ENCODE data around the gene CLCA4.
A peak's percentile ranks its signal among the peaks of the same experiment; 100 is the strongest.
"Not testable (repeated sequence)": the region's sequence is repeated elsewhere in the genome, so short reads cannot be mapped to it uniquely, and the experiment has no call there.

CLCA4 gene, protein sequence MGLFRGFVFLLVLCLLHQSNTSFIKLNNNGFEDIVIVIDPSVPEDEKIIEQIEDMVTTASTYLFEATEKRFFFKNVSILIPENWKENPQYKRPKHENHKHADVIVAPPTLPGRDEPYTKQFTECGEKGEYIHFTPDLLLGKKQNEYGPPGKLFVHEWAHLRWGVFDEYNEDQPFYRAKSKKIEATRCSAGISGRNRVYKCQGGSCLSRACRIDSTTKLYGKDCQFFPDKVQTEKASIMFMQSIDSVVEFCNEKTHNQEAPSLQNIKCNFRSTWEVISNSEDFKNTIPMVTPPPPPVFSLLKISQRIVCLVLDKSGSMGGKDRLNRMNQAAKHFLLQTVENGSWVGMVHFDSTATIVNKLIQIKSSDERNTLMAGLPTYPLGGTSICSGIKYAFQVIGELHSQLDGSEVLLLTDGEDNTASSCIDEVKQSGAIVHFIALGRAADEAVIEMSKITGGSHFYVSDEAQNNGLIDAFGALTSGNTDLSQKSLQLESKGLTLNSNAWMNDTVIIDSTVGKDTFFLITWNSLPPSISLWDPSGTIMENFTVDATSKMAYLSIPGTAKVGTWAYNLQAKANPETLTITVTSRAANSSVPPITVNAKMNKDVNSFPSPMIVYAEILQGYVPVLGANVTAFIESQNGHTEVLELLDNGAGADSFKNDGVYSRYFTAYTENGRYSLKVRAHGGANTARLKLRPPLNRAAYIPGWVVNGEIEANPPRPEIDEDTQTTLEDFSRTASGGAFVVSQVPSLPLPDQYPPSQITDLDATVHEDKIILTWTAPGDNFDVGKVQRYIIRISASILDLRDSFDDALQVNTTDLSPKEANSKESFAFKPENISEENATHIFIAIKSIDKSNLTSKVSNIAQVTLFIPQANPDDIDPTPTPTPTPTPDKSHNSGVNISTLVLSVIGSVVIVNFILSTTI

DNA sequence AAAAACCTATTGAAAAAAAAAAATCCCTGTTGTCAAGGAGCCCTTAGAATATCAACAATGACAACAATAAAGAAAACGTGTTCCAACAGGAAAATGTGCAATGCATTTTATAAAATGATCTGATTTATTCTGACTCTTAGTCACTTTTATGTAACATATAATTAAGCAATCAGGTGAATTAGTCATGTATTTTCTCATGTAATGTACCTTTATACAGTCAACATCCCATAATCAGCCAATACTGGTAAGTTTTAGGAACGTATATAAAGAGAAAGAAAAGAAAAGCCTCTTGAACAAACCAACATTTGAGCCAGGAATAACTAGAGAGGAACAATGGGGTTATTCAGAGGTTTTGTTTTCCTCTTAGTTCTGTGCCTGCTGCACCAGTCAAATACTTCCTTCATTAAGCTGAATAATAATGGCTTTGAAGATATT, at the start of gene CLCA4:
TSS of gene CLCA4 (plus strand) at position 292 of the 435 bp plus-strand sequence. CDS start at position 334, 42 bp downstream.
- no peak for DNase-seq

DNA sequence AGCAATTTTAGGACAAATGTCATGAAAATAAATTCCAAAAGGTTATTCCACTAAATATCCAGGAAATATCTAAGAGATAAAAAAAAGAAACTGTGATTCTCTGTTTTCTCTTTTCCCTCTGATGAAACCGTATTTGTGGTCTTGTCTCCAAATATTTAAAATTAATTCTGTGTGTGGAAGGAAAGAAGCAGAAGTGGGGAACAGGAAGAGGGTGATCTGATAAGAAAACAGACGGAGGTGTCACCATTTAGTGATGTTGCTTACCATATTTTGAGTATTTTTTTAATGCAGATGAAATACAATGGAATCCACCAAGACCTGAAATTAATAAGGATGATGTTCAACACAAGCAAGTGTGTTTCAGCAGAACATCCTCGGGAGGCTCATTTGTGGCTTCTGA, 48.6 kb upstream of the CLCA4 start:
- DNase-seq: no peak

DNA sequence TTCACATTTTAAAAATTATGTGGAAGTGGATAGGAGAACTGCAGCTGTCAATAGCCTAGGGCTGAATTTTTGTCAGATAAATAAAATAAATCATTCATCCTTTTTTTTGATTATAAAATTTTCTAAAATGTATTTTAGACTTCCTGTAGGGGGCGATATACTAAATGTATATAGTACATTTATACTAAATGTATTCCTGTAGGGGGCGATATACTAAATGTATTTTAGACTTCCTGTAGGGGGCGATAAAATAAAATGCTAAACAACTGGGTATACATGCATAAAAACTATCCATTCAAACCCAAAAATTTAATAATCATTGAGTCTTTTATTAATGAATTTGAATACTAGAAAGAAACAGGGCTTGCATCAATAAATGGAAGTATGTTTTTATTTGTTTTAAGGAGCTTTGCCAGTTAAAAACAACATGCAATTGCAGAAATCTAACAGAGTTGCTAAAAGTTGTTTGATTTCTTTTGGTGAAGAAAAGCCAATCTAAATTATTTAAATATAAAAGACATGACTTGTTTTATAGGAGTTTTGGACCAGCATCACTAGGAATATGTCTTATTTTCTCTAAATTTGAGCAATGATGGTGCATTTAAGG, 46.8 kb upstream of the CLCA4 start:
- peak; percentile 92 for DNase-seq

DNA sequence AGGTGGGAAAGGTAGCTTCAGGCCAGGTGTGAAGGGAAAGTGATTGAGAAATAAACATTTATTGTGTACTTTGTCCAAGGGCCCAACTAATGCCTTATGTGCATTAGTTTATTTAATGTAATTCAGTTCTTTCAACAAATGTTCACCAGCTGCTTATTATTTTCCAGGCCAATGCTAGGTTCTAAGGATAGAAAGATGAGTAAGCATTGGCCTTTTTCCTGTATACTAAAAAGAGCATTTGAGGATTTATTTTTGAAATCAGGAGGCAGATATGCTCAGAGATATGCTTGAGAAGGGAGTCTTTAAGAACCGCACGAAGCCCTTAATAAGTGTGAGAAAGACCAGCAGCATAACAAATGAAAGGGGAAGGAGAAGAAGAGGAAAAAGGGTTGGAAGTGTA, 46.2 kb upstream of the CLCA4 start:
- no peak for DNase-seq

DNA sequence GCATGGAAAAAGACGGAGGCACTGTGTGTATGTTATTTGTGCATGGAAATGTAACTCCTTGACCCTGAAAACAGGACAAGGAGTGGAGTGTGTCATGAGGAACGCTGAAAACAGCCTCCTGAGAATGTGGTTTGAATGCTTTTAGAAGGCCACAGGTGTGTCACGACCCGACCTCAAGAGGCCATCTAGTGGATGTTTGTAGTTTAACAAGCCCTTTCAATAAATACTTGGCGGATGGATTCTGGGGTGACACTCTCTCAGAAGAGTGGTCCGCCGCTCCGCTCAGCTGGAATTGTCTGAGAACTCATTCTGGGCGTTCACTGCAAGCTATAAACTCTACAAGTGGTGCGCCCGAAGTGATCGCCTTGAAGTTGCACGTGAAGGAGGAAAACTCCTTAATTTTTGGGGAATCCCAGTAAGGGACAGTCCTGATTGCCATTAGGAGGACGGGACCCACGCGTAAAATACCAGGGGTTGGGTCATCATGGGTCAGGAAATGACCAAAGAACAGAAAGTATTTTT, 44.7 kb upstream of the CLCA4 start:
- not testable (repeated sequence) for DNase-seq

DNA sequence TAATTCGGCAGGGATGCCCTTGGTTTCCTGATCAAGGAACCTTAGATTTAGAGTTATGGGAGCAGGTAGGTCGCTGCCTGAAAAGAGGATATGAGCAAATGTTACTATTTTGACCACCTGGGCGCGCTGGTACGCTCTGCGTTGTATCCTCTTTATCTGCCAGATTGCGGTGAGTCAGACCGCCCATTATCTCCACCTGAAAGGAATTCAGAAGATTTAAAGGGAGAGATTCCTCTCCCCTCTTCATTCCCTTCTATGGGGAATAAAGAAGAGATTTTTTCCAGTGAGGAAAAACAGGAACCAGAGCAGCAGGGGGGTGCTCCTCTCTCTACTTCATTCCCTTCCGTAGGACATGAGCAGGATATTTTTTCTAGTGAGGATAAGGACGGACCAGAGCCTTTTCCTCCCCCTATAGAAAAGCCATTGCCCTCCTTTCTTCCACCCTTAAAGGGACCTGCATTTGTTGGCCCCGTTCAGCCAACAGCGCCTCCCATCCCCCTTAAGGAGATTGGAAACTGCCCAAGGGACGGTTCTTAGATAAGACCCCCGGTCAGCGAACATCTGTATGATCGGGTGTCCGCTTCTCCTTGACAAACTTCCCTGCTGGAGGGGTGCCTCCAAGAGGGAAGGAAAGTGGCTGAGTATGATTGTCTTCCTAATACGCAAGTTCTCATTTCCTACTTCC, 44.0 kb upstream of the CLCA4 start:
- DNase-seq: no peak

DNA sequence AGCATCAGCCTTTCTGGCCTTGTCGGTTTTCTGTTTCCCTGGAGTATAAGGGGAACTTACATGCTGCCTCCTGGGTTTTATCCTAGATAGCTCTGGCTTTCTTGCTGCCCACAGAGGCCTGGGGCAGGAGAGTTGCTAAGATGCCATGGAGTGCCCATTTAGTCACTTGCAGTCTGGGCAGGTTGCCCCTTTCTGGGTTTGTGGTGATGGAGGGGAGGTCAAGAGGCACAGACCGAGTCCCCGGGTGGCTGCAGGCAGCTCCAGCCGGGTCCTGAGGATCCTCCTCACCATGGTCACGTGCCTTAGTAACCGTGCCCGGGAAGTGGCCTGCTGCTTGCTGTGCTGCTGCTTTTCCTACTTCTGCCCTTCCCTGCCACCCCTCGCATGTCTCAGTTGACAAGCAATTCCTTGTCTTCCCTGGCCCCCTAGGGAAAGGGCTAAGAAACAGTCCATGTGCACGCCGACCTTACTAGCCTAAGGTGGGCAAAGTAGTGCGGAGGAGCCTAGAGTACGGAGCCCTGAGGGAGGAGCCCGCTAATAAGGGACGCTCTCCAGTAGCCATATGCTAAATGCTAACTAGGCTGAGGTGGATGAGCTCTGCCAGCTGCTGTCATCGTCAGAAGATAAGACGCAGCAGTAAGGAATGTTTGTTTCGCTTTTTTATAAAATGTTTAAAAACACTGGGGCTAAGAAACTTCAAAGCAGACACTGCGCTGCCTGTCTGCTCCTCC, 43.3 kb upstream of the CLCA4 start:
- DNase-seq: no peak

DNA sequence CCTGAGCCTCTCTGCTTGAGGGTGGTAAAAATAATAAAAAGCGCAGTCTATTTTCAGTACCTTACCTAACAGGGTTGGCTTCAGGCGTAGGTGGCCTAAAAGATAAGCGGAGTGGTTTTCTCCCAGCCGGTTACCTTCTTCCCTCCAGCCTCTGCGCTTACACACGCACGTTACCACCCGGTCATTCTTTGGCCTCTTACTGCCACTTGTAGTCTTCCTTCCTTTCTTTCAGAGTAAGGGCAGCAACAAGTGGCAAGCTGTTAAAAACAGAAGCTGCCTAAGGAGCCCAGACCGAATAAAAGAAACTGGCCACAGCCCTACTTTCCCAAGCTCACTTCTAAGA, 42.8 kb upstream of the CLCA4 start:
- DNase-seq: no peak

DNA sequence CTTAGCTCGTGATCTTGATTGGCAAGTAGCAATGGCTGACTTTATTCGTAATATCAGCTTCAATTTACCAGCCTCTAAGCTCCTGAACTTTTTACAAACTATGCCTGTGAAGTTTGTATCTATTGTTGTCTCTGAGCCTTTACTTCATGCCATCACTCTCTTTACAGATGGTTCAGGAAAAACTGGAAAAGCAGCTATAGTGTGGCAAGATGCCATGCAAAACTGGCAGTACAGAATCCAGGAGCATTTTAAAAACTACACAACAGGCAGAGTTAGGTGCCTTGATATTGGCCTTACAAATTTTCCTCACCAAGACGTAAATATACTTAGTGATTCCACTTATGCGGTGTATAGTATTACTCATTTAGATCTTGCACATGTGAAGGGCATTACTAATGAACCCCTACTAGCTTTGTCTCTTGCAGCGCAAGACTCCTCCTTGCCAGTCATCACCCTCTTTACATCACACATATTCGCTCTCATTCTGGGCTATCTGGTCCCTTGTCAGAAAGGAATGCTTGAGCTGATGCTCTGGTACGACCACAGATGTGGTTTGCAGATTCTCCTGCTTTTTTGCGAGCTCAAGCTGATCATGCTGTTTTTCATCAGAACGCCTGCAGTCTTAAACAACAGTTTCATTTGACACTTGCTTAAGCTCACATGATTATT, 41.8 kb upstream of the CLCA4 start:
- DNase-seq: no peak

DNA sequence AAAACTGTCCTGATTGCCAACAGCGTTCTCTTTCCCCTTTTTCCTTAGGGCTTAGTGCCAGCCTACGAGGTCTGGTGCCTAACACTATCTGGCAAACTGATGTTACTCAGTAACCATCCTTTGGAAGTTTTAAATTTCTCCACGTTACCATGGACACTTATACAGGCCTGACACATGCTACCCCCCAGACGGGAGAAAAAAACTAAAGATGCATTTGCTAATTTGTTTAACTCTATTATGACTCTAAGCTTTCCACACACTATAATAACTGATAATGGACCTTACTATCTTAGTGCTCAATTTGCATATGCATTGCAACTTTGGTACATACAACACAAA, 41.3 kb upstream of the CLCA4 start:
- no peak for DNase-seq

DNA sequence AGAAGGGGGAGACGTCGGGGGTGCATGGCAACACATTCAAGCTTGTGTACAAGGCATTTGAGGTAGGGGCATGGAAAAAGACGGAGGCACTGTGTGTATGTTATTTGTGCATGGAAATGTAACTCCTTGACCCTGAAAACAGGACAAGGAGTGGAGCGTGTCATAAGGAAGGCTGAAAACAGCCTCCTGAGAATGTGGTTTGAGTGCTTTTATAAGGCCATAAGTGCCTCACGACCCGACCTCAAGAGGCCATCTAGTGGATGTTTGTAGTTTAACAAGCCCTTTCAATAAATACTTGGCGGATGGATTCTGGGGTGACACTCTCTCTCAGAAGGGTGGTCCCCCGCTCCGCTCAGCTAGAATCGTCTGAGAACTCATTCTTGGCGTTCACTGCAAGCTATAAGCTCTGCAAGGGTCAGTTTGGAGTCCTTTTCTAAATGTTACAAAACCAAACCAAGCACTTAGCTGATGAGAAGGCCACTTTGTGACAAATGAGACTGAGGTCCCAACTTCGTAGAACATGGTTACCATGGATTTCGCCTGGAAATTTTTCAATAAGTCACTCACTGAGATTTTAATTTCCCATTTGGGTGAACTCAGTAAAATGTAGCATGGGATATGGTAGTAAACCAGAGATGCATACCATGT, 38.8 kb upstream of the CLCA4 start:
- DNase-seq: peak; percentile 27

DNA sequence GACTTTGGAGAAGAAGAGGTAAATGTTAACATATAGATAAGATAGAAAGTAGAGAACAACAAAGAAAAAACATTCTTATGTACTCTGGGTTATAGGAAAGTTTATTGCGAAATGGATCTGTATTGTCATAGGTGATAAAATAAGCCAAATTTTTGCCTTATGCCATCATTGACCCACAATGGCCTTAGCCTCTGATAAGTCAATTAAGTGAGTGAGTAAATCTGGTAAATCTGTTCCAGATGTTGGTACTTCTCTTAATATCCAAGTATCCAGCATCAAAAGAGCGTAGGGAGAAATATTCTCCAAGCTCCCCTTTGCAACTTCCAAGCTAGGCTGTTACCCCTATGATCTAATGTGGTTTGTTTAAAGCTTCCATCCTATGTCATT, 38.3 kb upstream of the CLCA4 start:
- DNase-seq: no peak

DNA sequence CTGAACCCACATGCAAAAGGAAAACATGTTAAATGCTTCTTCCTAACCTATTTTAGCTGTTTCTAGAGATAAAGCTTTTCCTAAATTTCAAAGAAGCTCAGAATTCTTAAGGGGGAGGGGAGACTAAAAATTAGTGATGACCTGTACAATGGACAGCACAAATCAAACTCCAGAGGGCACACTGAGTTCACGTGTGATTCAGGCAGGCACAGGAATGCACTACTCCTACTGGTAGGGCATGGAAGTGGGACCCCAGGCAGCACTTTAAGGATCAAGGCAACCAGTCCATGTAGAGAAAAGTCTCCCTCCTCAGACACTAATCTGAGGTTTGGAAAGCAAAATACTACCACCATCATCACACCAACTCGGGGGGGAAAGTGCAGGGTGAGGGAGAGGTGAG, 31.3 kb upstream of the CLCA4 start:
- DNase-seq: no peak

DNA sequence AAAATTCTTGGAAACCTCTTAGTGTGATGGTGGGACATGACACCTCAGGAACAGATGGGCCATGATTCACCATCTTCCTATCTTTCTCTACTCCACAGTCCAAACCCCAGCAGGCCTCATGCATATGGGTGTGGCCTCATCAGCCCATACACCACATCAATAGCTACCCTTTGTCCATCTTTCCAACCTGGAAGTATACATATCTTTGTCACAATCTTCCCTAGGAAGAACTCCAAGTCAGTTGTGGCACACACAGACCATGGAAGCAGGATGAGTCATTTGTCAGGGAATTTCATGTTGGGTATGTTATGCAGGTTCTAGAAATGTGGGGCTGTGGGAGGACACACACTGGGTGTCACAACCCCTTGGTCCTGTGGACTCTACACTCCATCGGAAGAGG, 30.5 kb upstream of the CLCA4 start:
- no peak for DNase-seq

DNA sequence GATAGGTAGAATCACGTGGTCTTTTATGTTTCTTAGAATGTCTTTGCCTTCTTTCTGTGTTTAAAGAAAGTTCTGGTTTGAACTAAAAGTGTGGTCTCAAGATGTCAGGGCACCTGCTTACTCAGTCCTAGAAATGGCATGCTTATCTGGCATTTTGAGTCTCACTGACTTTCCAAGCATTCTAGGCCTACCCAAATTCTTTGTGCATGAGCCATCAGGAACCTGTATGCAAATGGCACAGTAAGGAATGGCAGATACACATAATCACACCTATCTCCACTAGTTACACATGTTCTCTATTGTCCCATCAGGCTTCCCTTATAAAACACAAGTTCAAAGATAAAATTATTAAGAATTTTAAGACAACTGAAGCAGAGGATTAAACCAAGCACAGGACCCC, 29.5 kb upstream of the CLCA4 start:
- no peak for DNase-seq

DNA sequence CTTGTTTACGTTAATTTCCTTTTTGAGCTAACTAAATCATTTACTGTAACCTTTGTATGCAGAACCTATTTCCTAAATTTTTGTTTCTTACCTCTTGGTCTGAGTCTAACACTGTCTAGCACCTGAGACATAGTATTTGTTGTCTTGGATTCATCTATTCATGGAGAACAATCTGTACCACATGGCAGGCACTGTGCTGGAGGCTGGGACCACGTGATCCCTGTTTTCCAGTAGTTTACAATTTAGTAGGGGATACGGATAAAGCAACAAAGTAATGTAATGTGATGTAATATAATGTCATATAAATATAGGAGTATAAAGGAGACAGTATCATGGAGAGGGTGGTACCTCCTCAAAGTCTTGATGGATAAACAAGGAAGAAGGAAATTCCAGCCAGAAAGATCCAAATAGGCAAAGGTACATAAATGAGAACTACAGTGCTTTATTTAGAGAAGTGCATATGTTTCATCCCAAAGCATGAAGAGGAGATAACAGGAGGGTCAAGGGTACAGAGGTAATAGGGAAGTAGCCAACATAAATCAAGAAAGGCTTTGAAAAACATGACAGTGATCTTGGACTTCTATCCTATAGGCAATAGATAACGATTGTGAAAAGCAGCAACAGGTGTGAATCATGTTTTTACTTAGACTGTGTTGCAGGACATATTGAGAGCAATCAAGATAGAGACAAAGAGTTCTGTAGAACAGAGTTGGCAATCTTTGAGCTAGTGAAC, 25.9 kb upstream of the CLCA4 start:
- no peak for DNase-seq

DNA sequence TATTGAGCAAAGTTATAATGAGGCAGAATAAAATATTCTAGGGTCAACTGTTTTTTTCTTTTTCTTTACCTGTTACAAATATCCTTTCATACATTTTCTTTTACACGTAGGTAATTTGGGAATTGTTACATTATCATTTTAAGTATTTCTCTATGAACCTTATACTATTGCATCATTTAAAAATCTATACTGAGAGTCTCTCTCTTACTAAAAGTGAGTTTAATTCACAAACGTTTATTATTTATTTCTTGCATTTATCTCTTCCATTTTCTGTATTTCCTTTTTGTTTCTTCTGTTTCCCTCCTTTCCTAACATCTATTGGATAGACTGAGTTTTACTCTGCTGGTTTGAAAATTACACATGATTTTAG, 25.4 kb upstream of the CLCA4 start:
- DNase-seq: no peak

DNA sequence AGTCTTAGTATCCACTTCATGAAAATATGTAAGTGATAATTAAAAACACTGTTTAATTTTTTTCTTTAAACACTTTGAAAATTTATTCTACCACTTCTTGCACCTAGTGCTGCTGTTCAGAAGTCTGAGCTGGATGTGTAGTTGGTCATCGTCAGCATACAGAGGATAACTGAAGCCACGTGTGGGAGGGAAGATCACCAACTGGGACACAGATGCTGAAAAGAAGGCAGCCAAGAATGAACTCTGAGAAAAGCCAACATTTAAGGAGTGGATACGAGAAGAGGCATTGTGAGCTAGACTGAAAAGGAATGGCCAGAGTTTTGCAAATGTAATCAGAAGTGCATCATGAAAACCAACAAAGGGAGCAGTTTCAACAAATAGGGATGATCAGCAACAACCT, 24.6 kb upstream of the CLCA4 start:
- DNase-seq: no peak

DNA sequence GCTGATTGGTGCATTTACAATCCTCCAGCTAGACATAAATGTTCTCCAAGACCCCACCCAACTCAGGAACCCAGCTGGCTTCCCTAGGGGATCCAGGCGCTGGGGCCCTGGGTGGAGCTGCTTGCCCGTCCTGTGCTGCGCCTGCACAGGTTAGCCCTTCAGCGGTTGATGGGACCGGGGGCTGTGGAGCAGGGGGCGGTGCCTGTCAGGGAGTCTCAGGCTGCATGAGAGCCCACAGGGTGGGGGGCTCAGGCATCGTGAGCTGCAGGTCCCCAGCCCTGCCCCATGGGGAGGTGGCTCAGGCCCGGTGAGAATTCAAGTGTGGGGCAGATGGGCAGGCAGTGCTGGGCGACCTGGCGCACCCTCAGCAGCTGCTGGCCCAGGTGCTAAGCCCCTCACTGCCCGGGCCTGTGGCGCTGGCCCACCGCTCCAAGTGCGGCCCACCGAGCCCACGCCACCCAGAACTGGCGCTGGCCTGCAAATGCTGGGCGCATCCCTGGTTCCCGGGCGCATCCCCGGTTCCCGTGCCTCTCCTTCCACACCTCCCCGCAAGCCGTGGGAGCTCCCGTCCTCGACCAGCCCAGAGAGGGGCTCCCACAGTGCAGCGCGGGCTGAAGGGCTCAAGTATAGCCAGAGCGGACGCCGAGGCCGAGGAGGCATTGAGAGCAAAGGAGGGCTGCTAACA, 23.1 kb upstream of the CLCA4 start:
- no peak for DNase-seq

DNA sequence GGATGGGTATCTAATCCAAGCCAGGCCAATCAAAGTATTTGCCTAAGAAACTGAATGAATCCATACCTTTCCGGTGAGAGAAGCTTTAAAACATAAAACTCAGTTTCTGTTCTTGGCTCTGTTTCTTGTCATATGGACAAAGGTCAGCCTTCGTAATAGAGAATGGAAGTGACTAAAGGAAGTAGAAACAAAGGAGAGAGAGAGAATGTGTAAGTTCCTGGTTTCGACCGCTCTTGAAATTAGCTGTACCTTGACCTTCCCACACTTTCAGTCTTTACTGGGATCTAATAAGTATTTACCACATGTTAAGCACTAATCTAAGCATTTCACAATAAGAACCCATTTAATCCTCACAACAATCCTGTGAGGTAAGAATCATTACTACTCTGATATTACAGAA, 19.6 kb upstream of the CLCA4 start:
- DNase-seq: no peak

All from suppressor macrophage treated with lipopolysaccharide for 4 hours (primary cell).